Stimulated activated CD4-positive, alpha-beta T cell treated with anti-CD3 and anti-CD28 coated beads, TNF-alpha, amount 100 ng/mL, for 48 hours (primary cell): Measurements from ENCODE around the gene DOK7.

ENCODE experiments used
- DNase-seq, 3 donors: peaks; one replicate each; pipeline ENCODE4 v3.0.0-alpha.2; 2020; ENCODE audit warnings: low read depth in 3 of 3

DOK7 gene

DNA sequence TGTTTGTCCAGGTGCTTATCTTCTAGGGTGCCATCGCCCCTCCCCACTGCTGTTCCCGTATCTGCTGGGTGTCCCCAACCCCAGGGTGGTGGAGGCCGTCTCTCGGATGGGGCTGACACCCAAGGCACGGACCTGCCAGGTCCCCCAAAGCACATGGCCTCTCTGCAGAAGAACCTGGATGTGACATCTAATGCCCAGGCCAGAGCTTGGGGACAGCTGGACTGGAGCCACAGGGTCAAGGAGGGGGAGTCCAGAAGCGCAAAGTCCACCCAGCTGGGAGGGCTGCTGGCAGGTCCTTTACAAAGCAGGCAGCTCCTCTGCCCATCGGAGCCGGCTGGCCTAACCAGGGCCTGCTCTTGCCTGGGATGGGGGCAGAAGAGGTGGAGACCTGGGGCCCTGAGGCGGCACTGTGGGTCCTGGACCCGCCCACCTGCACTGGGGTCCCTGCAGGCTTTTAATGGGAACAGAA lies 751 bp upstream of the DOK7 start:
- DNase-seq: no peak

DNA sequence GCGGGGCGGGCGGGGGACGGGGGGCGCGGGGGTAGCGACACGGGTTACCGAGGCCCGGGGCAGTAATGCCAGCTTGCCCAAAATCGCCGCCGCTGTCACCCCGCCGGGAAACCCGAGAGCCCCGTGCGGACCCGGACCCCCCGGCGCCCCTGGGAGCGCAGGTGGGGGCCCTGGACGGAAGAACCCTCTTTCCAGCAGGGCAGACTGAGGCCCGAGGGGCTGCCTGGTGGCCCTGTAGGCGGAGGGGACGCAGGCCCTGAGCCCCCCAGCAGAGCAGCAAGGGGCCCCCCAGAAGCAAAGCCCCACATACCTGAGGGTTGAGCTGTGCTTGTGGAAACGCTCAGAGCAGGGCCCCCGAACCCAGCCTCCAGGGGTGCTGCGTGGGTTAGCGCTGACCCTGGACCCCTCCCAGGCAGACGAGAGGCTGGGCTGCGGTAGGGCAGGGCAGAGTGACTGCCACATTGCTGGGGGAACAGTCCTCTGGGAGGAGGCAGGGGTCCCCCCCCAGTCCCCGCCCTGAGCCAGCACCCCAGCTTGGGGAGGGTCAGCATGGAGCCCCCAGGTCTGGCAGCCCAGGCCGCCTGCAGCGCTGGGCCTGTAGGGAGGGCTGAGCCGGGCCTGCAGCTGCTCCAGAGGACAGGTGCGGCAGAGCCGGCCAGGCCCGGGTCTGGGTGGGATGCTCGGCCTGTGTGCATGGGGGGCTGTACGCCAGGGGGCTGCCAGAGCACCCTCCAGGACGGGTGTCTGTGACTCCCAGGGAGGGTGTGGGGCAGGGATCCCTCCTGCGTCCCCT lies 646 bp downstream of the DOK7 start:
- DNase-seq: no peak

DNA sequence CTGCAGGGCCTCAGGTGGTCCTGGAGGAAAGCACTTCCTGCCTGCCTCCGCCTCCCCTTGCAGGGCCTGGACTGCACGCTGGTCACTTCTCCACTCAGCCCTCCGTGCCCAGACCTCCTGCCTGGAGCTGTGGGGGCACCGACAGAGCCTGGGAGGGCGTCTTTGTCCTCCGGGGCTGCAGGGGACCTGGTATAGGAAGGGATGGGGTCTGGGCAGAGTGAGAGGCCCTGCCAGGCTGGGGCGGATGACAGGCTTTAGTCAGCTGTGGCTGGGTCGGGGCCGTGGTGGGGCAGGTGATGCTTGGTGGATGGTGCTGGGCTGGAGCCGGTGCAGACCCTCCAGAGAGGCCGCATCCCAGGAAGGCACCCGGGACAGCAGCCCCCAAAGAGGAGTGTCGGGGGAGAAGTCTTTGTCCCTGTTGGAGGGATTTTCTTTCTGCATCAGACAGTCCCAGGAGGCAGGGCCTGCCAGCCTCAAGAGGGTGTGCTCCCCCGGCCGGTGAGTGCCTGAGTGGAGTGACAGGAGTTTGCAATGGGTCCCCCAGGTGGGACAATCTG lies 1.3 kb downstream of the DOK7 start:
- DNase-seq: no peak

DNA sequence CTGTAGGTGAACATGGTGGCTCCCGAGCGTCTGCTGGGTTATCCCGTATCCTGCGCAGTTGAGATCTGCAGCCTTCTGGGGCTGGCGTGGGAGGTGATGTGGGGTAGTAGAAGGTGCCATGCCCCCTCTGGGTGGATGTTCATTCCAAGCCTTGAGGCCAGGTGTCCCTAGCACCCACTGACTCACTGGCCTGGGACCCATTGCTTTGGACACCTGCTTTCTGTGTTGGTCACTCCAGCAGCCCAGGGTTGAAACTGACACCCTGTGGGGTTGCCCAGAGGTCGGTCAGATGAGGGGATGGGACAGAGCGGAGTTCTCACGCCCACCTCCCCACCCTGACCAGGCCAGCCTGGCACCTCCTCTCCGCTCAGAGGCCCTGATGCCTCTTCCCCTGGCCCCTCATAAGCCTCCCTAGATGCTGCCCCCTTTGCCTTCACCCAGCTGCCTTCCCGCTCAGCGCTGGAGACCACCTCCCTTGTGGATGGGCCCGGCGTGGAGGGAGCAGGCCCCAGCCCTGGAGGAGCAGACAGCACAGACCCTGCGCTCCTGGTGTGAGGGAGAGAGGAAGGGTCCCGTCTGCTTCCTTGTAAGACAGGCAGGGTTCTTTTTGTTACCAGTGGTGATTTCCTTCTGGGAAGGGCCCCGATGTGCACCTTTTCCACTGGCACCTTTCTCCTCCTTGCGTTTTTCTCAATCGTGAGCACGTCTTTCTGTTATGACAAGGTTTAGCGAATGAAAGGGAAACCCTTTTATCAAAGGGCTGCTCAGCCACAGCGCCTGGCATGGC lies 2.0 kb downstream of the DOK7 start:
- no peak for DNase-seq

DNA sequence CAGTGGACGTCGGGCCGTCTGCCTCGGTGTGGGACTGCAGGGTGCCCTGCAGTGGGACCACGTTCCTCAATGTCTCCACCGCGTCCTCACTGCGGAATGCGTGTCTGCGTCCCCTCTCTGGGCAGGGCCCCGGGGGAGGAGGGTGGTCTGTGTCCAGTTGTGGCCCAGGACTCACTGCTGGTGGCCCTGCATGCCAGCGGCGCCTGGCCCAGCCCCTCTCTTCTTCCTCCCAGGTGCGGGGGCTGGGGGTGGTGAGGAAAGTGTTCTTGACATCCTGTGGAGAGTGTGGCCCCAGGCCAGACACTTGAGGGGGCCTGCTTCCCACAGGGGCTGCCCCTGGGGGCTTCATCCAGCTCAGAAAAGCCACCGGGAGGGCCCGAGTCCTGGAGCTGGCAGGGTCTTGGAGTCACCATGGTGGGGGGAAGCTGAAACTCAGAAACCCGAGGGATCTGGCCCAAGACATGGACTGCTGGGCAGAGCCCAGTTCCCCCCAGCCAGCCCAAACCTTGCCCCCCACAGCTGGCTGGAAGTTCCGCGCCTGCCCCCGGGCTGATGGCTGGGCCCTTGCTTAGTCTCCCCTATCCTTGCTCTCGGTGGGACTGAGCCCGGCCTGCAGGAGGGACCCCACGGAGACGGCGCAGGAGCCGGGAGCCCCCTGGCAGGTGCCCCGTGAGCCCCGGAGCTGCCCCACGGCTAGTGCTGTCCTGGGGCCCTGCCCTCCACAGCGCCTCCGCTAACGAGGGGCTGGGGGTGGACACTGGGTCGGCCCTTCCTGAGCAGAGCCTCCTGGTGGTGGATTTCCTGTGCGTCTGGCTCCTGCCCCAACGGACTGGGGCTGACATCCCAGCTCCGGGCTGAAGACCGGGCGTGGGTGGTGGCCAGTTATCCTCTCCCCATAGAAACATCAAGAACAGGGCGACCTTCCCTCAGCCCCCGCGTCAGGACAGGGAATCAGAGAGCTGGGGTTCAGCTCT lies 2.9 kb downstream of the DOK7 start:
- no peak for DNase-seq

DNA sequence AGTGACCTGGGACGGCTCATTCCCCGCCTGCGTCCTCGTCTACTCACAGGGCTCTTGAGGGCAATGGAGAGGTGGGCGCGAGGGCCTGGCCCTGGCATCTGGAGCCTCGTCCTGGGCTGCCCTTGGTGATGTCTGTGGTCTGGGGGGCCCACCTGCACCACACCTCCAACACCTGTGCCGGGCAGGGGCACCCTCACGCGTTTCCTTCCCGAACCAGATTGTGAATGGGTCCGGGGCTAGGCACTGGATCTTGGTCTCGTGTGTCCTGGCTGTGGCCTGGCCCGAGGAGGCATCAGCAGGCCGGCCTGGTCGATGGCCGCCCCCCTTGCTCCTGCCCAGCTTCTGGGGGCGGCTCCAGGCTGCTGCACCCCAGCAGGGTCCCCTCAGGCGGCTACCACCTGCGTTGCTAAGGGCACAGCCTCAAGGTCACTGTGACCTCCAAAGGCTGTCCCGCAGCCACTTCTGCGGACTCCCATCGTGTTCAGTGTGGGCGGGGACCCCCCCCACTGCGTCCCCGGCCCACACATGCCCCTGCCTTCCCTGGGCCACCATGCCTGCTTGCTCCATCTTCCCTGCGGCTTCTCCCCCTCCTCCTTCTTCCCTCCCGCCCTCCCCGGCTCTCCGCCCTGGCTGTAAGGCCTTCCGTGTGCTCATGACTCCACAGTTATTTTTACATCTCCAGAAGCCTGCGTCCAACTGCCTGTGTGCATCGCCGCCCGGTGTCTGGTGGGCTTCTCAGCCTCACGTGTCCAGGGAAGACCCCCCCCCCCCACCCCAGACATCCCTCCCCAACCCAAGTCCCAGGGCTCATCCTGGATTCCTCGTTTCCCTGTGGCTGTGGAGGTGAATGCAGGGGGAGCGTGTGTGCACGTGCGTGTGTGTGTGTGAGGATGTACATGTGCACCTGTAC lies 3.8 kb downstream of the DOK7 start:
- no peak for DNase-seq

DNA sequence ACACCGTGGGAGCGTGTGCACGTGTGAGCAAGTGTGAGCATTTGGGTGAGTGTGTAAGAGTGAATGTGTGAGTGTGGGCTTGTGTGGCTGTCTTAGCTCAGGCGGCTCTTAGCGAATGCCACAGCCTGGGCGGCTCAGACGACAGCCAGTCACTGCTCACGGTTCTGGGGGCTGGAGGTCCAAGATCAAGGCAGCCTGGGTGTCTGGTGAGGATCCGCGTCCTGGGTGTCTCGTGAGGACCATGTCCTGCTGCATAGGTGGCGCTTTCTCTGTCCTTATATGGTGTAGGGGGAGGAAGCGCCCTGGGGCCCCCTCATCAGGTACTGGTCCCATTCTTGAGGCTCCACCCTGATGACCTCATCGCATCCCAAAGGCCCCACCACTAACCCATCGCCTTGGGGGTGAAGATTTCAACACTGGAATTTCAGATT lies 4.5 kb downstream of the DOK7 start:
- no peak for DNase-seq

DNA sequence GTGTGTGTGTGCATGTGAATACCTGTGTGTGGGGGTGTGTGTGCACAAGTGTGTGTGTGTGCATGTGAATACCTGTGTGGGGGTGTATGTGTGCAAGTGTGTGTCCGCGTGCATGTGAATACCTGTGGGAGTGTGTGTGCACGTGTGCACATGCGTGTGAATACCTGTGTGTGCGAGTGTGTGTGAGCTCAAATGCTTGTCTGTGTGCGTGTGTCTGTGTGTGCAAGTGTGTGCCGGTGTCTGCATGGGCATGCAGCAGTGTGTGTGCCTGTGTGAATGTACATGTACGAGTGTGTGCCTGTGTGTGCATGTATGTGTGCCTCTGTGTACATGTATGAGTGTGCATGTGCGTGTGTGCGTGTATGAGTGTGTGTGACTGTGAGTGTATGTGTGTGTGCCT lies 5.0 kb downstream of the DOK7 start:
- DNase-seq: no peak

DNA sequence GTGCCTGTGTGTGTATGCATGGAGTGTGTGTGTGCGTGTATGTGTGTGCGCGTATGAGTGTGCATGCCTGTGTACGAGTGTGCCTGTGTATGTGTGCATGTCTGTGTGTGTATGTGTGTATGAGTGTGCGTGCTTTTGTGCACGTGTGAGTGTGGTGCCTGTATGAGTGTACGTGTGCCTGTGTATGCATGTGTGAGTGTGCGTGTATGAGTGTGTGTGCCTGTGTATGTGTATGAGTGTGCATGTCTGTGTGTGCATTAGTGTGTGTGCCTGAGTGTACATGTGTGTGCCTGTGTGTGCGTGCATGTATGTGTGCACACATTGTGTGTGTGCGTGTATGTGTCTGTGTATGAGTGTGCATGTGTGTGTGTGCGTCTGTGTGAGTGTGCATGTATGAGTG lies 5.7 kb downstream of the DOK7 start:
- DNase-seq: no peak

DNA sequence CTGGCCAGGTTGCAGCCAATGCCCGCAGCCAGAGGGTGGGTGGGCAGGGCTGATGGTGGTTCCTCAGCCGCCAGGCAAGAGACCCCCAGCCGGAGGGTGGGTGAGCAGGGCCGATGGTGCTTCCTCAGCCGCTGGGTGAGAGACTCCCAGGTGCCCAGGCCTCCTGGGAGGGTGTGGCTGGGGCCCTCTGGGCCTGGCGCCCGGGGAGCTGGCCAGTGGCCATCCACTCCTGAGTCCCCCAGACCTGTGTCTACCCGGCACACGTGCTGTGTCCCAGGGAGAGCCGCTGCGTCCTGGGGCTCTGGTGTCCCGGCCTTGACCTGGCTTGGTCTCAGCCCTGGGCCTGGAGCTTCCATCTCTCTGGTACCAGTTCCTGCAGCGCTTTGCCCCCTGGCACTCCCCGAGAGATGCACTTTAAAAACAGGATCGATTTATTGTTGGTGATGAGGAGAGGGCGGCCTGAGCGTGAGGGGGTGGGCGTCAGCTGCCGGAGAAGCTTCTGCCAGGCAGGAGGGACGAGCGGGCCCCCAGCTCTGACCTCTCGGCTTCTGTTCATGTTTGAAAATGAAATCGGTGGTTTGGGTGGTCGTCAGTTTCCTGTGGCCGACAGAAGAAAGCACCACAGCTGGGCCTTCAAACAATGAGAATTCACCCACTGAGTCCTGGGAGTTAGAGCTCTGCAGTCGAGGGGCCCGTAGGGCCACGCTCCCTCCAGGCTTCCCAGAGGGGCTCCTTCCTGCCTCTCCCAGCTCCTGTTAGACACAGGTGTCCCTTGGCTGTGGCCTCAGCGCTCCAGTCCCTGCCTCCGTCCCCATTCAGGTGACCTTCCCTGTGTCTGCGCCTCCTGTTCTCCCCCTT lies 6.5 kb downstream of the DOK7 start:
- DNase-seq: no peak

DNA sequence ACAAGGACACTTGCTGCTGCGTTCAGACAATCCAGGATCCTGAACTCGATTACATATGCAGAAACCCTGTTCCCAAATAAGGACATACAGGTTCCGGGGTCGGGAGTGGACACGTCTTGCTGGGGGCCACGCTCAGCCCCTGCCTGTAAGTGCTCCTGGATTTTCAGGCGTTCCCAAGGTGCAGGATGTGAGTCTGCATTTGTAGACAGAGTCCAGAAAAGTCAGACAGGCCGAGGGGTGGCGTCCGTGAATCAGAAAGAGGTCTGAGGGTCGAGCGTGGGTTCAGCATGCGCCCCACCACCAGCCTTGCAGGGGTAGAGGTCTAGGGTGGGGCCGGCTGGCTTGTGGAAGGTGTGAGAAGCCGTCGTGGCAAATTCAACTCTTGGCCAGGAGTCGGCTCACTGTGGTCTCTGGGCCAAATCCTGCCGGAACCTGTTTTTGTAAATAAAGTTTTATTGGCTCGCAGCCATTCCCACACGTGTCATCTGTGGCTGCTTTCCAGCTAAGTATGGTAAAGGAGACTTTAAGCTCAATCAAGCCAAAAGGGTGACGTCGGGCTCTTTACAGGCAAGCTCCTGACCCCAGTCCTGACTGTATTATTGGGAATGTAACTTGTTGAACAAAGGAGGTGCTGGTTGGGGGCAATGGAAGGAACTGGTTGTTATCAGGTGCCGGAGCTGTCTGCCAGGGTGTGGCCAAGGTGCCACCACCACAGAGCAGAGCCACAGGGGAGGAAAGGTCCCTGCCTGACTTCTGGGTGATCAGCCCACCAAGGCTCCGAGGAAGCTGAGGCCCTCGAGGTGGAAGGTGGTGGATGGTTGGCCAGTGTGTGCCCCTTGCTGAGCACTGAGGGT lies 7.4 kb downstream of the DOK7 start:
- DNase-seq: no peak

DNA sequence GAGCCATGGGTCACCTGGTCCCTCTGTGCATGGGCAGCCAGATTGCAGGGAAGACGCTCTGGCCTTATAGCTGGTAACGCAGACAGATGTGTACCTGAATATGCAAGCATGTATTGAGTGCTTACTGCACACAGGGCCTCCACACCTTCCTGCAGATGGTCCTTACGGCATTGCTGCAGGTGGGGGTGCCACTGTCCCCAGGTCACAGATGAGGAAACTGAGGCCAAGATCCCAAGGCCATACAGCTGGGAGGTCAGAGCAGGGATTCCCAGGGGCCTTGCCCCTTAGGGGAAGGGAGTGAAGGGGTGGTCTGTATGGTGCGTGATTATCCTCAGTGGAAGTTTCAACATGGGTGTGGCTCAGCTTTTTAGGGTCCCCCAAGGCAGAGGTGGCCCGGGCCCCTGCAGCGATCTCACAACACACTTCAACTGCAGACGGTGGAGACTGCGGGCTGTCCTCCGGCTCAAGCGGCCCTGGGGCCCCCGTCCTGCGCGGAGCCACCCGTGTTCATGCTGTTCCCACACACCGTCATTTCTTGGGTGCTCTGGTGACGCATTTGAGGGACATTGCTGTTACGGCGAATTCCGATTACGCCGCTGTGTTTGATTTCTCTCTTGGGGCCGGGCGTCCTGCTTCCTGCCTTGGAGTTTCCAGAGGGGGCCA lies 8.1 kb downstream of the DOK7 start:
- no peak for DNase-seq

DNA sequence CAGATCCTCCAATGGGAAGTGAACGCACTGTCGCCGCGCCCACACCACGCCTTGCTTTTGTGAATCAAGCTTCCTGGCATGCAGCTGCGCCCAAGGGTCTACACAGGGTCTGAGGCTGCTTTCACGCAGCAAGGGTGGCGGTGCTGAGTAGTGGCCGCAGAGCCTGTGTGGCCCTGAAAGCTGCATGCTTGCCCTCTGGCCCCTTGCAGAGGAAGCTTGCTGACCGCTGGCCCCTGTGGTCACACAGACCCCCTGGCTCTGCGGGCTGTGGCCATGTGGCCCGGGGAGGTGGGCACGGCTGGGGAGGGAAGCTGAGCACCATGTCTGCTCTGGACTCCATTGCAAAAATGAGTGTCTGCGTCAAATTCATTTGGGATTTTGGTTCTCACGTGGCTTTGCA lies 8.8 kb downstream of the DOK7 start:
- DNase-seq: no peak

DNA sequence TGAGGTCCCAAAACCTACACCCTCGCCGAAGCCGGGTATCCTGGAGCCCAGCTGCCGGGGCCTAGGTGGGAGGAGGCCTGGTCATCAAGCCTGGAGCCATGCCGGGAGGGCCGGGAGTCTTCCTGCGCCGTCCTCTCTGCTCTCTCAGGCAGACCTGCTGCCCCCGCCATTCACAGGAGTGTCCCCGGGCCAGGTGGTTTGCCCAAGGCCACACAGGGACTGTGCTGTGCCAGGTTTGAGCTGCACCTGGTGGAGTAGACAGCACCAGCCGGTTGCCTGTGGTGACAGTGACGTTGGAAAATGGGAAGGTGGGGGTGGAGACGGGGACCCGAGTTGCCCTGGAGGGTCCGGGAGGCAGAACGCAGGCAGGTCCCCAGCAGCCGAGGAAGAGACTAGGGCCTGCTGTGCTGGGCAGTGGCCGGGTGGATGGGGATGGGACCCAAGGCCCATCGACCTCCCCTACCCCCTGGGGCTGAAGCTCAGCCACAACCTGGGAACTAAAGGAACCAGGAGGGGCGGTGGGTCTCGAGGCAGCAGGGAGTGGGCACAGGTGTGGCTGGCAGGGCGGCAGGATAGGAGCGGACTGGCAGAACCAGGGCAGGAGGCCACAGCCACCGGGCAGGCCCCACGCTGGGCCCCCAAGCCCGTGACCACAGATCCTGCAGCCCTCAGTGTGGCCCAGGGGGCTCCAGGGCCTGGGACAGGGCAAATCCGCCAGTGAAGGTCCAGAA lies 9.5 kb downstream of the DOK7 start:
- DNase-seq: no peak

DNA sequence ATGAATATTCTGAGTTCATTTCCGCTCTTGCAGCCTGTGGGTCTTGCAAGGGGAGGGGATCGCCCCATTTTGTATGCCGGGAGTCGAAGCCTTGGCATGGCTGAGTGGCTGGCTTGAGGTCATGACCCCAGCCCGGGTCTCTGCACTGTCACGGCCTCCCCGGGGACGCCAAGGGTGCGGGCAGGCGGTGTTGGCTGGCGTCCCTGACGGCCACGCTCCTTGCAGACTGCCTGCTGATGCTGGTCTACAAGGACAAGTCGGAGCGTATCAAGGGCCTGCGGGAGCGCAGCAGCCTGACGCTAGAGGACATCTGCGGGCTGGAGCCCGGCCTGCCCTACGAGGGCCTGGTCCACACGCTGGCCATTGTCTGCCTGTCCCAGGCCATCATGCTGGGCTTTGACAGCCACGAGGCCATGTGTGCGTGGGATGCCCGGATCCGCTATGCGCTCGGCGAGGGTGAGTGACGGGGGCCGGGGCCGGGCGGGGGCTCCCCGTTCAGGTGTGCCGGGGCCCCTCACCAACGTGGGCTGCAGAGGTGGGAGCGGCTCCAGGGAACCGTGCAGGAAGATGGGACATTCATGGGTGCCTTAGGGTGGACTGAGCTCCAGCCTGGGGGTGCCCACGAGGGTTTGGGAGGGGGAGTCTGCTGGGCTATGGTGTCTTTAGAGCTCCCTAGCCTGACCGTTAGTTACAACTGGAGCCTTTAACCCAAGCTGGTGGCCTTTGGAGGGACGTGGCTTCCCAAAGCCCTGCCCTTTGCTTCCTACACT lies 10.3 kb downstream of the DOK7 start:
- DNase-seq: no peak

DNA sequence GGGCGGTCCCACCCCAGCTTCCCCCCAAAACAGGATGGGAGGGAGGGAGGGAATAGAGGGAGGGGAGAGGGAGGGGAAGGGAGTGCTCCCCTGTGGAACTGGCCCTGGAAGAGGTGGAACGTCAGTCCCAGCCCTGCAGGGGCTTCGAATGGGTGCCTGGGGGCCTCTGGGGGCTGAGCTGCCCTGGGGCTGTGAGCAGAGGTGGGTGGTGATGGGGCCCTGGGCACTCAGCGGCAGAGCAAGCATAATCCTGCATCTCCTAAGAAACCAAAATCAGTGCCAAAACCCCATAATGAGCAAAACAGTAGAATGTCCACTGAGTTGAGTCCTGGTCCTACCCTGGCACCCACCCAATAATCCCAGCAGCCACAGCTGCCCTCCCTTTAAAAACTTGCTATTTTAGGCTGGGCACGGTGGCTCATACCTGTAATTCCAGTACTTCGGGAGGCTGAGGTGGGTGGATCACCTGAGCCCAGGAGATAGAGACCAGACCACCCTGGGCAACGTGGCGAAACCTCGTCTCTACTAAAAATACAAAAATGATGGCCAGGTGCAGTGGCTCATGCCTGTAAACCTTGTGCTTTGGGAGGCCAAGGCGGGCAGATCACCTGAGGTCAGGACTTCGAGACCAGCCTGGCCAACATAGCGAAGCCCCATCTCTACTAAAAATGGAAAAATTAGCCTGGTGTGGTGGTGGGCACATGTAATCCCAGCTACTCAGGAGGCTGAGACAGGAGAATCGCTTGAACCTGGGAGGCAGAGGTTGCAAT lies 11.1 kb downstream of the DOK7 start:
- DNase-seq: no peak
